RPMI7951 (cell line): Measurements from ENCODE around the gene PPM1J. TPM values are rescaled to one million over a fixed set of nuclear protein-coding genes. Genes with fewer than 3 reads are reported as not detected.
A peak's percentile ranks its signal among the peaks of the same experiment; 100 is the strongest.

Experiments used
- DNase-seq: peaks from one replicate; pipeline ENCODE4 v3.0.0-alpha.2; 2012; ENCODE audit warnings: low read depth
- total RNA-seq: library from RNA; depleted of rRNA; stranded (reverse); fragments of >200 nt; shearing (Covaris generic); gene quantifications from 2 replicates; pipeline ENCODE4 v1.2.3, GENCODE V29; 2014; rRNA removed

Gene PPM1J
- total RNA-seq, 1 experiment from 2014 or later = 0.84 TPM

DNA sequence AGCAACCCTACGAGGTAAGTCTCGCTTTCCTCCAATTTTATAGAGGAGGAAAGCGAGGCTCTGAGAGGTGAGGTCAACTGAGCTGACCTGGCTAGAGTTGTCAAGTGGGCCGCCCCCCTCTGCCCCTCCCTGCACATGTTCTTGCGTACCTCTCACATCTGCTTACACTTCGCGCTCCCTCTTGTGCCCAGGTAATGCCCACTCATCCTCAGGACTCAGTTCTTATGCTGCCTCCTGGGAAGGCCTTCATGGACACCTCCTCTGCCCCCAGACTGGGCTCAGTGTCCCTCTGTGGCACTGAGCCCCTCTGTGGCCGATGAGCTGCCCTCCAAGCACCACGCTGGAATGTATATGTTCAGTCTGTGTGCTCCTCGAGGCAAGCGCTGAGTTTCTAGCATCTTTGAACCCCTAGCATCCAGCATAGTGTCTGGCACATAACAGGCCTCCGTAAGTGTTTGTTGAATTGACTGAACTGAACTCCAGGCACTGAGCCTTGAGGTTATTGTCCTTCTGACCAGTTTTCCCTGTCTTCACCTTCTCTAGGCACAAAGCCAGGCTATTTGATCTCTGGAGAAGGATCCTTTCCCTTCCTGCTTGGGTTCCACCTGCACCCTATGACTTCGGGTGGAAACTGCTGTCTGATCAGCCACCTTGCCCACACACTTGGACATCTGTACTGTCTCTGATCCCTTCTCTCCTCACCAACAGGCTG, 27.2 kb downstream of the PPM1J start:
- DNase-seq = no peak

DNA sequence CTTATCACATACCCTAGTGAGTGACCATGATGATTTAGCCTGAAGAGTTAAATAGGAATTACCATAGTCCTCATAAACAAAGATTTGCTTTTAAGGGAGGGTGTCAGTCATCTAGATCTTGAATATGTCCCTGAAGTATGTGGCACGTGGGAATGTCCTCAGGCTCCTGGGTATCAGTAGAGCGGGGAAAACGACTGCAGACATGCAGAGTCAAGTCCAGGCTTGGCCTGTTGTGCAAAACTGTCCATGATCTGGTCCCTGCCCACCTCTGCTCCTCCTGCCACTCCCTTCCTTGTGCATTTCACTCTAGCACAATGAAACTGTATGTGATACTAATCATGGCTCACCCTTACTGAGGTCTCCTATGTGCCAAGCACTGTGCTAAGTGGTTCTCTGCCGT, 27.8 kb downstream of the PPM1J start:
- no peak for DNase-seq

DNA sequence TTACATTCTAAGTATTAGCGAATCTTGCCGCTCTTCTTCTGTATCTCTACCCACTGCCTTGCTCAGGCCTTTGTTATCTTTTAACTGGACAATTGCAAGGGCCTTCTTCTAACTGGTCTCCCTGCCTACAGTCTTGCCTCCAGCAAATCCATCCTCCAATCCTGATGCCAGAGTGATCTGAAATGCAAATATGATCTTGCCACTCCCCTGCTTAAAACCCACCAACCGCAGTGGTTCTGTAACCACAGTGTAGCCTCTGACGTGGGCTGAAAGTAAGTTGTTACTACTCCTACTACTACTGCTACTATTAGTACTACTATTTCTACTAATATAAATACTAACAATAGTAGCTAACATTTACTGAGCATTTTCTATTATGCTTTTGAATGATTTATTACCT, 28.3 kb downstream of the PPM1J start:
- DNase-seq = no peak

DNA sequence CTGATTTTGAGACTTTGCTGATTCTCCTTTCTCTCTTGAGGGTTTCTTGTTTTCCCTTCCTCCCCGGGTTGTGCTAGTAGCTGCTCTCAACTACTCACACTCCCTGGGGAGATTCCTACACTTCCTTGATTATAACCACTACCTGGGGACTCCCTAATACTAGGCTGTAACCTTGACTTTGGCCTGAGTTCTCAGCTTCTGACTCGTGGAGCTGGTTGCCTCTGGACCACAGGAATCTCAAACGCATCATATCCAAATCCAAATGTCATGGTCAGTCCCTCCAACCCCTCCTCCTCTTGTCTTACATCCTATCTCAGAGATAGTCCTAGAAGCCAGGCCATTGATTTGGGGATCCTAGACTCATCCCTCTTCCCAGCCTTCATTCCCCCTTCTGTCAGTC, 28.7 kb downstream of the PPM1J start:
- DNase-seq = no peak

DNA sequence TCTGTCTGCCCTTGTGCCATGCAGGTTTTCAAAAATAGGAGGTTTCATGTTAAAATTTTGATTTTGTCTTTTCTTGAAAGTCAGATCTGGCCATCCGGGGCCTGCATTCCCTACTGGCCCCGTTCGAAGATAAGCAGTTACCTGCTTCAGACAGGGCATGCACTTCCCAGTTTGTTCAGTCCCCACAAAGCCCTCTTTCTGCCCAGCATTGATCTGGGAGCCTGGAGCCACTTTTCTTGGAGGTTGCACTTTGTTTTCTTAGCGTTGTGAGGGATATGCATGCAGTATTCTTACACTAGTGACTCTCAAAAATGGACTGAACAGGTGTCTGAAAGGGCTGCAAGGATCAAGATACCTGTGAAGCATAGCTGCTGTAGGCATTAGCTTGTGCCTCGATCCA, 29.2 kb downstream of the PPM1J start:
- DNase-seq = no peak

DNA sequence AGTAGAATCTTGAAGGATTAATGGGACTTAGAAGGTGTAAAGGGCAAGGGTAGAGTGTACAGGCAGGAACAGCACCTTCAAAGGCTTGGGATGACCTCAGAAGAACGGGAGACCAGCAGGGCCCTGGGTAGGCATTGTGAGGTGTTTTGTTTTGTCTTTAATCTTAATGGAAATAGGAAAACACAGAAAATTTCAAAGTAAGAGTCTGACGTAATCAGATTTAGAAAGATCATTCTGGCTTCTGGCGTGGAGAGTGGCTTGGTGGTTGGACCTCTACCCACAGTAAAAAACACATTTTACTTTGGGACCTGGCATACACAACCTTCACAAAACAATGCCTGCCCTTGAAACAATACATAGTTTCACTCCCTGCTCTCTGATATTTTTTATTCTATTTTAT, 36.5 kb downstream of the PPM1J start:
- no peak for DNase-seq

DNA sequence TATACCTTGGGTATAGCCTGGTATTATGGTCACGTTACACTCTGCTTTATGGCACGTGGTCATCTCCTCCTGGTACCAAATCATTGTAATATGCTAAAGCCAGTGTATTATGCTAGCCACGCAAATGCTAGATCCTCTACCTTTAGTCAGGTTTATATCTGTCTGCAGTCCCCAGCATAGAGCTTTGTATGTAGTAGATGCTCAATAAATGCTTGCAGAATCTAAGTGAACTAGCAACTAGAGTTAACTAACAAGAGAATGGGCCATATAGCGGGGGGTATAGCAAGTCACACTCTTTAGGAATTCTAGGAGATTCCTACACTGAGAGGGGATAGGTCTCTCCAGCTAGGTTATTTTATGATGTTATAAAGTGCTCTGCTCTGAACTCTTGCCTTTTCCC, 37.6 kb downstream of the PPM1J start:
- no peak for DNase-seq

DNA sequence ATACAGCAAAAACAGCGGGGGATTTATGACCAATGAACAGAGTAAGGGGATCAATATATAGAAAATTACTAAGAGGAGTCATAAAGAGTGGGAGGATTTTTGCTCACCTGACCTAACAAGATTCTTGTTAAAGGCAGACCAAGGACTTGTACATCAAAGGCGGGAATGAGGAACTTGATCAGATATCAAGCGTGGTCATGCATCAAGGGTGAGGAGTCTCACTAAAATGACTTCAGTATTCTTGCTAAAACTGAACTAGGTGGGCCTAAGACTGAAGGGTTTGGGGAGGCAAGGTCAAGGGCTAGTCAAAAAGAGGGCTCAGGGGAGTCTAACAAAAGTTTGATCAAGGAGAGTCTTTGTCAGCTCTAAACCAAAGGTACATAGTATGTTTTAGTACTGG, 38.6 kb downstream of the PPM1J start:
- DNase-seq = no peak

DNA sequence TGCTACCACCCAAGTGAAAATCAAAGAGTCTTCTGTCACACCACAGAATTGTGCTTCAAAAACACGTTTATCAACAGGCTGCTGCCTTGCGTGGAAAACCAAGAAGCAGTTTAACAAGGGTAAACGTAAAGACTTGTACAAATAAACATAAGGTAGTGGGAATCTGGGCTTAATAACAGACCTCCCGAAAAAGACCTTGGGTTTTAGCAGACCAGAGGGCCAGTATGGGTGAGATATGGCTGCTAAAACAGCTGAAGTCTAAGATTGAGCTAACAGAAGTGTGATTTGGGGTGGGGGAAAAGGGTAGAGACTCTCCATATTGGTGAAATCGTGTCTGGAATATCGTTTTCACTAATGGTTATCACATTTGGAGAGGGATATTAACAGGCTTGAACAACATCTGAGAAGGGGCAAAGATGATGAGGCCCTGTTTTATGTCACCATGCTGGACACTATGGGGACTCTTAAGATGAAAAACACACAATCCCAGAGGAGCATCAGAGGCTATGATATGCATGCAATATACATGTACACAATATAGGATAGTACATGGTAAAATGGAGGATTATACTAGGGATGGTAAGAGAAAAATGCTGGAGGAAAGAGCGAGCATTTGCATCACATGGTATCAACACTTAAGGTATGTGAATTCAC, 39.3 kb downstream of the PPM1J start:
- no peak for DNase-seq

DNA sequence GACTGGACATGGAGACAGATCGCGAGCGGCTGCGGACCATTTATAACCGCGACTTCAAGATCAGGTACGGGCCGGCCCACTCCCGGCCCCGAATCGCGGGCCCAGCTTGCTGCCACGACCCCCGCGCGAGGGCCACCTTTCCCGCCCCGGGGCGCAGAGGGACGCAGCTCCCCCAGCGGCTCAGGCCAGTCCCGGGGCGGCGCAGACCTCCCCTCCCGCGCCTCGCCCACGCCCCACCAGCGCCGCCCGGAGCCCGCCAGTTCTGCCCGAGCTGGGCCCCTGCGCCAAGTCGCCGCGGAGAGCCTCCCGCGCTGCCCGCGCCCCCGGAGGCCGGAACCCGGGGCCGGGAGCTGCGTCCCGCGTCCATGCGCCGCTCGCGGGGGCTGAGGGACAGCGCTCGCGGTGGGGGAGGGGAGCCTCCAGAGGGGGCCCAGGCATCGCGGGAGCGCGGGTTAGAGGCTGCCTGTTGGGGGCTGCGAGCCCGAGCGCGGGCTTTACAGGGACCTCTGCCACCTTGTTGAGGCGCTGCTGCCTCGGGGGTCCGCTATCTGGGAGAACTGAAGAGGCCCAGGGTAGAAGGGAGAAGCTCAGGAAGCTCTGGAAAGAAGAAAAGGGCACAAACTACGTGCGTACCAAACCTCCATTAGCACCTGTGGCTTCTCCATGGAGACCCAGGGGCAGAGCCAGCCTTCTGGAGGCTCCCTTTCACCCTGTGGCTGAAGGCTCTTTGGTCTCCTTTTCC, 40.0 kb downstream of the PPM1J start:
- DNase-seq = peak; percentile 14

DNA sequence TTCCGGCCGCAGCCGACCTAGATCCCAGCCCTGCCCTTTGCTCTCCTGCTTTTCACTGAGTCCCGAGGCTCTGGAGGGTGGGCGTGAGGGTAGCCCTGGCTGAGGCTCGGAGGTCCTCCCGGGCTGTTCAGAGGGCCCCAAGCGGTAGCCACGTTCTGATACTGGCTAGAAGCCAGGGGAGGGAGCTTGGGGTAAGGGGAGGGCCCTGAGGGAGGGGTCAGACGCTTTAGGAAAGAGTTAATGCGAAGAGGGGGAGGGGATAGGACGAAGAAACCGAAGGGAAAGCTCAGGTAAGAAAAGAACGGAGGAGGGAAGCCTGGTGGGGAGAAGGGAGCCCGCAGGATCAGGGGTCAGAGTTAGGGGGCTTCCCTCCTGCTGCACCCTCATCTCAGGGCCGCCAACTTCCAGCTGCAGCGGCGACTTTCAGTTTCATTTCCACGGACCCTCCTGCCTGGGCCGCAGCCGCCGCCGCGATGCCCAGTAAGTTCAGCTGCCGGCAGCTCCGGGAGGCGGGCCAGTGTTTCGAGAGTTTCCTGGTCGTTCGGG, 40.6 kb downstream of the PPM1J start, which contains the start of gene MOV10:
TSS of gene MOV10 (plus strand) at position 220 of the 546 bp plus-strand sequence. CDS start at position 474, 254 bp downstream.
- DNase-seq = peak; percentile 79

DNA sequence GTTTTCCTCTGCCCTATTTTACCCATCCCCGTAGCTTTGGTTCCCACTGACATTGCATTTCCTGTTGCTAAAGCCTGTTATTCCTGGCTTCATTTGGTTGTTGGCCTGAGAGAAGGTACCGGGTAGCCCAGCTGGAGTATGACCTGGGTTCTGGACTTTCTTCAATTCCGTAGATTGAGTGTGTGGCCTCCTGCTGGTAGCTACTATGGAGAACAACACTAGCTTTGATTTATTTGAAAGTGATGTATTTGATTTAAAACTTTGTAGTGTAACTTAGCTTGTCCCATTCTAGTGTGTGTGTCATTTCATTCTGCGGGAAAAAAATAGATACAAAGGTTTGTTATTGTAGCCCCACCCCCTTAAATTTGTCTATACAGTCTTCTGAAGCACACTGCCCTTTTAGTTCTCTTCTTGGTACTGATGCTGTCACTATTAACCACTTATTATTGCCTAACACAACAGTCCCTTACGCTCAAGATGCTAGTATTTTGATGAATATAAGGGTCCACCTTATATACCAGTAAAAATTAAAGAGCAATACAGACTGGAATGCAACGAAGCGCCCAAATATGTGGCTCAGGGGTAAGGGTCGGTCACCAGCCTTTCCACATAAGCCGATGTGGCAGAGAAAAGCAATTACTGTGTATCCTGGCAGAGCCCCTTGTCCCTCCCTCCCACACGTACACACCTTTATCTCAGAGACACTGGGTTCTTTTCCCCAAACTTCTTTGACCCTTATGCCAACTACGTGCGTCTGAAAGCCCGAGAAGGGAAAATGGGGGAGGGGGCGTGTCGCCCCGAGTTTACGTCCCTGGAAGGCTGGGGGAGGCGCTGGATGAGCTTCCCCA, 41.3 kb downstream of the PPM1J start:
- DNase-seq = peak; percentile 56

DNA sequence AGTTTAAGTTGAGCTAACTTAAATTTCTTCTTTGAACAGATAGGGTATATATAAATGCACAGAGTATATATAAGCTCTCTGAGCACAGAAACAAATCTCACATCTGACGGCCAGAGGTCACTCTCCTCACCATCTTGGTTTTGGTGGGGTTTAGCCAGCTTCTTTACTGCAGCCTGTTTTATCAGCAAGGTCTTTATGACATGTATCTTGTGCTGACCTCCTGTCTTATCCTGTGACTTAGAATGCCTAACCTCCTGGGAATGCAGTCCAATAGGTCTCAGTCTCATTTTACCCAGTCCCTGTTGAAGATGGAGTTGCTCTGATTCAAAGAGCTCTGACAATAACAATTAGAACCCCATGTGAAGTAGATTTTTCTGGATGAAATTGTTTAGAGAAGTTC, 42.3 kb downstream of the PPM1J start:
- DNase-seq = no peak

DNA sequence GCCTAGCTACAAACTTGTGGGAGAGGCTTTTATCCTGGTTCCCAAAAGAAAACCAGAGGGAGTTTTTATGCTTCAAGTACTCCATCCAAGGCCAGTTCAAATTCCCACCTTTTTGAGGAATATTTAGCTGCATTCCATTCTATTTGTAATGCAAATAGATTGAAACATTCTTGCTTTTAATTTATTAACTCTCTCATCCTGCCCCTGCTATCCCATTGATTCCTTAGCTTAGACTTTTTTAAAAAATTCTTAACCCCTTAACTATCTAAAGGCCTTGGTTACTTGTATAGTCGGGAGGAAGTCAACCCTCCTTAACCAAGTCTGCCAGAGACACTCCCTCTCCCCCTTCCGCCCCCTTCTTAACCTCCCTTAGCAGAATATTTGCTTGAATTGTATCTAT, 43.1 kb downstream of the PPM1J start:
- no peak for DNase-seq

DNA sequence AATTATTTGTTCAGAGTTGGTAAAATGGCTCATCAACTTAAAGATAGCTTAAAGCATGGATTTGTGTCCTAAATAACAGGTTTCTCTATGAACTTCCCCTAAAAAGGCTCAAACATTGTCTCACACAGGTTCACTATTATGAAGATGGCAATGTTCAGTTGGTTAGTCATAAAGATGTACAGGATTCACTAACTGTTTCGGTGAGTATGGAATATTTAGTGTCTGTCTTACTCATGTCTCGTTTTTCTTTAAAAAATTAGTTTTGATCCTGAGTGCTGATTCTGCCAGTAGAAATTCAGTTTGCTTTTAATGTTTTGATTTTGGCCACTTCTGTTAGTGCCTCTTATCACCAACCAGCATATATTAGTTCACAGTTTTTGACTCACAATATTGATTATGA, 48.2 kb downstream of the PPM1J start:
- no peak for DNase-seq

DNA sequence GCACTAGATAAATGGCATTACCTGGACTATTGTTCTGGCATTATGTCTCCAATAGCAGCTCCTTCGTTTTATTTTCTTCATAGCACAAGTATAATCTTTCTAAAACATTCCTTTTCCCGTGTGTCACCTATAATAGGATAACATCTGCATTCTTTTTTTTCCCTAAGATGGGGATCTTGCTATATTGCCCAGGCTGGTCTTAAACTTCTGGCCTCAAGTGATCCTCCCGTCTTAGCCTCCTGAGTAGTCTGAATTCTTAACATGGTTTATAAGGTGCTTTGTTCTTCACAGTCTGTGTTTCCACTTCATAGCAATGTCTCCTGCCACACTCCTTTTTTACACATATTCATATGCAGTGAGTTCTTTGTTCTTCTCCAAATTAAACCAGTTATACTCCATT, 49.3 kb downstream of the PPM1J start:
- DNase-seq = no peak

Other genes starting within 250 kb of the PPM1J start
- under 0.01 TPM in 1 of 2 replicates, not detected in the other for gene WNT2B, start 206.4 kb downstream of the PPM1J start, total RNA-seq
- gene ST7L, start 96.2 kb downstream of the PPM1J start, total RNA-seq = 27.4 and 31.5 TPM in 2 replicates
- gene CAPZA1, start 95.5 kb downstream of the PPM1J start, total RNA-seq = 251 and 265 TPM in 2 replicates
- 36.3 and 56.7 TPM in 2 replicates for gene MOV10, start 40.7 kb downstream of the PPM1J start, total RNA-seq
- gene RHOC, start 8.2 kb downstream of the PPM1J start, total RNA-seq = 525 and 582 TPM in 2 replicates
- 99.0 and 99.1 TPM in 2 replicates for gene SLC16A1, start 240.9 kb upstream of the PPM1J start, total RNA-seq